NCI-H1694 treated with DMSO at 0.1 percent for 48 hours (cell line): ENCODE measurements around the gene CD44.

Experiments
- DNase-seq: peaks from one replicate; lab custom pipeline; 2025; lab: John Stamatoyannopoulos, UW

Gene CD44

DNA sequence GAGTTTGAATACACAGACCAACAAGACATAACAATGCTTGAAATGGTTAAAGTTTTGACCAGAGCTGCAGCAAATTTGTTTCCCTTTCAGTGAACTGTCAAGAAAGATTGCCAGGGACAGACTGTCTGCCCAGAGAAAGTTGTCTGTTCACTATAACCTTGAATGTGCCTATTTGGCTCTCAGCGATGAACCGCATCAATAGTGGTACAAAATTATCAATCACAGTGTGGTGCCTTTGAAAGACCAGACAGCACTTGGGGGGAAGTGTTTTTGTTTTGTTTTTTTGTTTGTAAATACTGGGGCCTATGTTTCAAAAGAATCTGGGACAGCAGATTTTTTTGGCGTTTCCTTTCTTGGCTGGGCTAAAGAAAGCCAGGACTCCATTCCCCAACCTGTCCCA is 123.1 kb downstream of the CD44 start:
- DNase-seq = no peak

DNA sequence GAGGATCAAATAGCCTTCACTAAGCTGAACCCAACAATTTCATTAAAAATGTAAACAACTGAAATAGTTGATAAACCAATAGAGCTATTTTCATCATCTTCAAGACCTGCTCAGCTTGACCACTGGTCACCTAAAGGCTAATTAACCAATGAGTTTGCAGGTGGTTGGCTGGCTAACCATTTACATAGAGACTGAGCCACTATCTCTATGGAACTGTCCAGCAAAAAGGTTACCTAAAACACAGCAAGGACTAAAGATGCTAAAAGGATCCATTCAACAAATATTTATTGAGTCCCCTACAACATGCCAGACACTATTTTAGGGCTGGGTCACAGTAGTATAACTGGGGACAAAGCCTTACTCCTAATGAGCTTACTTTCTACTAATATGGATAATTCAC is 123.8 kb downstream of the CD44 start:
- DNase-seq = no peak

DNA sequence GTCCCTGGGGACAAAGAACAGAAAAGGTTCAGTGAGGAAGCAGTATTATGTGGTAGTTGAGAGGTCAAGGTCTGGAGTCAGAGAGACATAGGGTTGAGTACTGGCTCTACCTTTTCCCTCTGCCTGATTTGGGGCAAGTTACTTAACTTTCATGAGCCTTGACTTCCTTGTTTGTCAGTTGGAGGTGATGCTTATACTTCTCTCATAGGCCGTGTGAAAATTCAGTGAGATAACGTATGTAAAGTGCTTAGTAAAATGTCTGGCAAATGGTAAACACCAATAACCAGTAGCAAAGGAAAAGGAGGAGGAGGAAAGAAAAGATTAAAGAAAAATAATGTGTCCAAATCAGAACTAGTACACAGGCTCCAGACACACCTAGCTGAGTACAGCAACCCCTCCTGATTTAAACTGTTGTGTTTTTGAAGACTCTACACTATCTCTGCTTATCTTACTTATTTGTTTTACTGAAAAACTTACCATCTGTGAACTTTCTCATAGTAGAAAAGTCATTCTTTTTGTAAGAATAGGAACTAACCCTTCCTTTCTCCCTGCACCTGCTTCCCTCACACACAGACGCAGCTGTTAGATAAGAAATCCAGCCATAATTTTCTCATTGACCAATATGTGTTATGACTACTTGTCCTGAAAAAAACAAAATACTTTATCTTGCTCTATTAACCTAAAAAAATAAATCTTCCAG is 126.9 kb downstream of the CD44 start:
- DNase-seq = no peak

DNA sequence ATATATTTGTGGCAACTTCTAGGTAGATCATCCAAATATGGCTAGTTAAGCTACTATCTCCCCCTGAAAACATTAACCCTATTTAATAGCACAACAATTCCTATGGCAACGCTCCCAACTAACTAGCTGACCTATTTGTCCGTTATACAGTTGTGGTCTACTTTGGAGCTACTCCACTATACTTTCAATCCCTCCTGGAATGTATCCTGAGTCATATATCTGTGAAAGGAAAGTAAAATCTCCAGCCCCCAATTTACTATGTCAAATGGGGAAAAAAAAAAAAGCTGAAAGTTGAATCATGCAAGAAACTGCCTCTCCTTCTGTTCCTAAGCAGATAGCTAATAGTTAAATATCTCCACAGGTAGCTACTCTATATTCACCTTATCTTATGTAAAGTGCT is 128.5 kb downstream of the CD44 start:
- no peak for DNase-seq

DNA sequence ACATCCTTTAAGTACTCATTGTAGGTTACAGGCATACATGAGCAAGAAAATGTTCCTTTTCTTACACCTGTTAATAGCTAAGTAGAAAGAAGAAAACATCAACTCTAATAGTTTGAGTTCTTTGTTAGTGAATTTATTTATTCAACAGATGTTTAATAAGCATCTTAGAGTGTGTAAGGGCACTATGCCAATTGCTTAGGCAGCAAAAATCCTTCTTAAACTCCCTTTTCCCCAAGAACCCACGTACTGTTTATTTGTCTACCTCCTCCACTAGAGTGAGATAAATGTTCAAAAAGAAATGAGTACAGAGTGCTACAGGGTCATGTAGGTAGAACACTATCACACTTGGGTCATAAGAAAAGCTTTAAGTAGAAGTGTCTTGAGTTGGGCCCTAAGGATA is 131.4 kb downstream of the CD44 start:
- no peak for DNase-seq

DNA sequence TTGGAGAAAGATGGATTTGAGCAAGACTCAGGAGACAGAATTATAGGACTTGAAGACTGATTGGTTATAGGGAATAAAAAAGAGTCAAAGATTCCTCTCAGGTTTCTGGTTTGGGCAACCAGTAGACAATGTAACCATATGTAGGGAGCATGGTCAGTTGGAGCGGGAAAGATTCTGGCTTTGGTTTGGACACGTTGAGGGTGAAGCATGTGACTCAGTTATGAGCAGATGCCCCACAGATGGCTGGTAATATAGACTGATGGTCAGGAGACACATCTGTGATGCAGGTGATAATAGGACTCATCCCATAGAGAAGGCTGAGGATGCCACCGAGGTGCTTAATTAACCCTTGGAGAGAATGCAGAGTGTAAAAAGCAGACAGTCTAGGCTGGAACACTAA is 132.1 kb downstream of the CD44 start:
- no peak for DNase-seq

DNA sequence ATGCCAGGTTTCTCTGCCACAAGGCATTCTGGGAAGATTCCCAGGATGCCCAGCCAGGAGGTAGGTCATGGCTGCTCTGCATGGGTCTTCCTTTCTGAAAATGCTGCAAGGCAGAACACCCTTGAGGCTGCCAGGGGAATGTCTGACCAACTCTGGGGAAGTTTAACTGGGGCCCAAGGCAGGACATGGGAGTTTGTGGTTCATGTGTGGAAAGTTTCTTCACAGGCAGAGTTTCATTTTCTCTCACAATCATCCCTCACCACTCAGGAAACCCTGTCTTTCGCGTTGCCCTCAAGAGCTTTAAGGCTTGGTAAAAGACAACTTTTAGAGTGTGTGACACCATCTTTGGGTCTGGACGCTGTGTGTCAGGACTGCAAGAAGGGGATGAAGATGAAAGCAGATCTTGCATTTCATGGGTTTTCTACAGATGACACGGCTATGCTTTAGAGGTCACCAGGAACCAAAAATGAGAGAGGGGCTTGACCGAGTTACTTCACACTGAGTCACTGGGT is 133.5 kb downstream of the CD44 start:
- no peak for DNase-seq

DNA sequence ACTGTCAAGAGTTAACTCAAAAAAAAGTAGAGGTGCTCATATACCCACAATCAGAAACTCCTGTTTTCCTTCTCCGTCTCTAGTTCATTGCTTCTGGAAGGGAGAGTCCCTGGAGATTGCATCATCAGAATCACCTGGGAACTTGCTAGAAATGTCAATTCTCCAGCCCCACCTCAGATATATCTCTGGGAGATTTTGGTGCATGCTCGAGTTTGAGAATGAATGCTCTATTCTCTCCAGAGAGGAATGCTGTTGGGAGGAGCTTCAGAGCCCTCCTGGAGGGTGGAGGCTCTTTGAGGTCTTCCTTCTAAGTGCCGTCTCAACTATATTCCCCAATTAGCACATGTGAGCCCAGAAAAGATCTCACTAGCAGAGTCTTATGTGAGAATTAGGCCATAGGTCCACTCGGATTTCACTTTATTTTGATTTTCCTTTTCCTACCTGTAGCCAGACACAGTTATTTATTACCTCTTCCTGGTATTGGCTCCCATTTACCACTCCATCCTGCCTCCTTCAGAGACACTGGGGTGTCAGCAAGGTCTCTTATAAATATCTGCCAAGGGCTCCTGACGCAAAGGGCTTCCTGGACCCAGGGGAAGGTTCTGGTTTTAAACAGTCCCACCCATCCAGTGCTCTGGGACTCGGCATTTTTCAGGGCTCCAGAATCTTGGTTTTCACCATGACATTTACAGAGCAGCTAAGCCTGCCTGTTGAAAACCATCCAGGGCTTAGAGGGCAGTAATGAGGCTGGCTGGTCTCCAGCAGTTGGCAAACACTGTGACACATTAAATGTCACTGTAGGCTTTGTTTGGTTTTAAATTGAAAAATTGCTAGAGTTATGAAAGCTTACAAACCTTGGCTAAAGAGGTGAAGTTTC is 136.2 kb downstream of the CD44 start:
- peak; percentile 15 for DNase-seq

DNA sequence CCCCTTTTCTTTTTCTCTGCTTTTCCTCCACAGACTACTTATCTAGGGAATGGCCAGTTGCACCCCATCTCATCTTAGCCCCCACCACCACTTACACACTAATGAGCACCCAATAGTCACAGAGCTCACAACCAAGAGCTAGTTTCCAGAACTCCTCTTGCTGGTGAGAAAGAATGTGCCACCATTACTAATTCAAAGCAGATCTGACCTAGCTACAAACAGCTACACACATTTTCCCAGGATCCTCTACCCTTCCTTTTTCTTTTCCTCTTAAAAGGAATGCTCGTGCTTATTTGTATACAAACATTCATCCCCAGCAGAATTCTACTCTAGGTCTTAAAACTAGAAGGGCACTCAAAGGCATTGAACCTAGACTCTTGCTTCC is 136.8 kb downstream of the CD44 start:
- no peak for DNase-seq

DNA sequence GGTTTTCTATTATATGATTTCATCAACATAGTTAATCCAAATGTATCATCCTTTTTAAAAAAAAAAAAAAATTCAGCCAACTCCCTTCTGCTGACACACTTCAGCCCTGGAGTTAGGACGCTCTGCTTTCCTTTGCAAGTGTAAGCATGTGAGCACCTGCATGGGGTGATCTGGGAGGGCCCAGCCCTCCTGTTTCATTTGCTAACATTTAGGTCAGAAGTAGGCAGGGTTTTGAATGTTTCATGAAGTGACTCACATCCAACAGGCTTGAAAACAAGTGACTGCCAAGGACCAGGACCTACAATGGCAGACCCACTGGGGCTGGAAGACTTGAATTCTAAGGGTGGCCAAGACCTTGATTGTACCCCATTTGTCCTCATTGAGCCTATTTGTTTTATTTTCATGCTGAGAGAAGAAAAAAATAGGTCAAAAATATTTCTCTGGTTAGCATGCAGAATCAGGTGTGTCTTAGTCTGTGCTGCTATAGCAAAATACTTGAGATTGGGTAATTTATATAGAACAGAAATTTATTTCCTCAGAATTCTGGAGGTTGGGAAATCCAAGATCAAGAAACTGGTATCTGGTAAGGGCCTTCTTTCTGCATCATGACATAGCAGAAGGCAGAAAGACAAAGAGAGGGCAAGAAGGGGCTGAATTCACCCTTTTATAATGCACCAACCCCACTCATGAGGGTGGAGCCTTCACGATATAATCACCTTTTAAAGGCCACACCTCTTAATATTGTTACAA is 137.6 kb downstream of the CD44 start:
- DNase-seq = no peak

DNA sequence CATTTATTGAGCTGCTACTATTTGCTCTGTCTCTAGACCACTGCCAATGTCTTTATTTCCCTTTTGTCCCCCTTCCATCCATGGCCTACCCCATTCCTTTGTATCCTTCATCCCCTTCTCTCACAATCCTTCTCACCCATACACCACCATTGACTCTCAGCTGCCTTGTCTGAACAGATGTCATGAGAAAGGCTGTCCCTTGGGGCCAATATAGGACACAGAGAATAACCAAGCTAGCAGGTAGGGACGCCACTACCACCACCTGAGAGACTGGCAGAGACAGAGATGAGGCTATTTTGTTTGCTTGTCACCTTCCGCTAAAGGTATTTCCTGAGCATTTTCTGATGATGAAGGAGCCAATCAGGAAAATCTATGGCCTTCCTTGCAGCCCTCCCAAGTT is 138.9 kb downstream of the CD44 start:
- no peak for DNase-seq

DNA sequence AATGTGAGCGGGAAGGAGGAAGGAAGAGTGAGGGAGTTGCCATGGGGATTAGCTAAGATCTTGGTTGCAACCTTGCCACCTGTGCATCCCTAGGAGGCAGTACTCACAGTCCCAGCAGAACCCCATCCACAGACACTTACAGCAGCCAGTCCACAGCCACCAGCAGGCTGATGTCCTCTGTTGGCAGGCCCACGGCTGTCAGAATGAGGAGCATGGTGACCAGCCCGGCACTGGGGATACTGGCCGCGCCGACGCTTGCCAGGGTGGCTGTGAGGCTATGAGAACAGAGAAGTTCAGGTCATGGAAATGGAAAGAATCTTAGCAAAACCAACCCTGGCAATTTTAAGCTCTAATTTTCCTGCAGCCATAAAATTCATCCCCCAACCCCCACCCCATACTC is 141.8 kb downstream of the CD44 start:
- no peak for DNase-seq

DNA sequence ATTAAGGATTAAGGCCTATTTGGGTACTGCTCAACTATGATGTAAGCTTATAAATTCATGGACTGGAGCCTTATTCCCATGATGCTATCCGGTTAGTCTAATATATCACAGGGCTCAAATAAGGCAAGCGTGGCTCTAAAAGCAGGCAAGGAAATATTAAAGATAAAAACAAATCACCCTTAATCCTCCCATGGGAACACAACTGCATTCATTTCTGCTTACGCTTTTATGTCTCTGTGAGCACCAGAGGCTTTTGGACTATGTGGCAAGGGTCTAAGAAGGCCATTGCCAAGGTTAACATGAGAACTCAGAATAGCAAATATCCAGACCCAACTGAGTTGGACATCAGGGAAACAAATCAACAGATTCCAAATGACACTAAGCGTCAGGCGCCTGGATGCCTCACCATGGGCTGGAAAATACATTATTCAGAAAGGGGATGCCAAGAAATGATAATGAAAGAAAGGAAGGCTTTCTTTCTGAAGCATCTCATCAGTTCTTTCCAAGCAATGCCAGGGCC is 142.3 kb downstream of the CD44 start:
- no peak for DNase-seq
